Small intestine (tissue), 7 donors: ENCODE results near the gene MRC2. TPM values are rescaled to one million over a fixed set of nuclear protein-coding genes. Genes with fewer than 3 reads are reported as not detected.

Experiments used
- DNase-seq, 2 donors: peaks; one replicate each; pipeline versions ENCODE4 v3.0.0 to v3.0.0-alpha.2; 2013
- FAIRE-seq: peaks from 2 replicates; lab custom pipeline; 2012; peaks lifted over from hg19 to GRCh38; lab: Jason Lieb, UNC
- H3K27ac ChIP-seq, 3 donors: one replicate each; pipeline ENCODE4 v1.5.1; 2013; ENCODE audit warnings: low read length in 2 of 3, mild to moderate bottlenecking in 2 of 3, control low read depth in 1 of 3, inconsistent platforms in 1 of 3, low read depth in 1 of 3, moderate library complexity in 1 of 3
- H3K27me3 ChIP-seq, 3 donors: one replicate each; pipeline ENCODE4 v1.6.1; 2013; ENCODE audit warnings: low read length in 3 of 3, inconsistent platforms in 1 of 3; ENCODE audit not compliant: control insufficient read depth in 3 of 3, insufficient read depth in 3 of 3
- H3K36me3 ChIP-seq, 3 donors: one replicate each; pipeline ENCODE4 v1.6.1; 2013; ENCODE audit warnings: low read length in 3 of 3, inconsistent platforms in 1 of 3, low read depth in 1 of 3, mild to moderate bottlenecking in 1 of 3, moderate library complexity in 1 of 3; ENCODE audit not compliant: control insufficient read depth in 3 of 3, insufficient read depth in 2 of 3
- H3K4me1 ChIP-seq, 3 donors: one replicate each; pipeline ENCODE4 v1.6.1; 2013; ENCODE audit warnings: low read length in 2 of 3, inconsistent platforms in 1 of 3, low read depth in 1 of 3, mild to moderate bottlenecking in 1 of 3, moderate library complexity in 1 of 3; ENCODE audit not compliant: control insufficient read depth in 3 of 3, insufficient read depth in 2 of 3
- H3K4me3 ChIP-seq, 3 donors: one replicate each; pipeline ENCODE4 v1.5.1; 2013; ENCODE audit warnings: low read length in 3 of 3, control low read depth in 1 of 3, inconsistent platforms in 1 of 3, low read depth in 1 of 3, mild to moderate bottlenecking in 1 of 3, moderate library complexity in 1 of 3
- H3K9me3 ChIP-seq, 2 donors: one replicate each; pipeline ENCODE4 v1.6.1; 2013; ENCODE audit warnings: low read depth in 1 of 2, low read length in 1 of 2; ENCODE audit not compliant: control insufficient read depth in 2 of 2, insufficient read depth in 1 of 2
- WGBS, 3 donors: extraction: QIAGEN DNeasy Blood & Tissue Kit; methylation state at CpG; one replicate each; pipeline ENCODE4 v1.1.7; 2013; 5-methylcytosine and 5-hydroxymethylcytosine counted together
- polyA plus RNA-seq, 4 donors: library from polyadenylated mRNA; stranded (reverse) in 3 of 4; unstranded in 1 of 4; fragments of 200-250 nt in 3 of 4; fragments of 120-200 nt in 1 of 4; gene quantifications; one replicate each; pipeline versions ENCODE4 v1.2.1 to v1.2.3, GENCODE V29; 2013
- donor health status: healthy with polysubstance abuse.
- donor health status: control.
- donor health status: control.
- donor health status: Bipolar disorder and iron deficiency.
- donor health status: healthy.

The MRC2 gene
- polyA plus RNA-seq, 4 donors: 0.67 to 11.6 (median 4.5) TPM

DNA sequence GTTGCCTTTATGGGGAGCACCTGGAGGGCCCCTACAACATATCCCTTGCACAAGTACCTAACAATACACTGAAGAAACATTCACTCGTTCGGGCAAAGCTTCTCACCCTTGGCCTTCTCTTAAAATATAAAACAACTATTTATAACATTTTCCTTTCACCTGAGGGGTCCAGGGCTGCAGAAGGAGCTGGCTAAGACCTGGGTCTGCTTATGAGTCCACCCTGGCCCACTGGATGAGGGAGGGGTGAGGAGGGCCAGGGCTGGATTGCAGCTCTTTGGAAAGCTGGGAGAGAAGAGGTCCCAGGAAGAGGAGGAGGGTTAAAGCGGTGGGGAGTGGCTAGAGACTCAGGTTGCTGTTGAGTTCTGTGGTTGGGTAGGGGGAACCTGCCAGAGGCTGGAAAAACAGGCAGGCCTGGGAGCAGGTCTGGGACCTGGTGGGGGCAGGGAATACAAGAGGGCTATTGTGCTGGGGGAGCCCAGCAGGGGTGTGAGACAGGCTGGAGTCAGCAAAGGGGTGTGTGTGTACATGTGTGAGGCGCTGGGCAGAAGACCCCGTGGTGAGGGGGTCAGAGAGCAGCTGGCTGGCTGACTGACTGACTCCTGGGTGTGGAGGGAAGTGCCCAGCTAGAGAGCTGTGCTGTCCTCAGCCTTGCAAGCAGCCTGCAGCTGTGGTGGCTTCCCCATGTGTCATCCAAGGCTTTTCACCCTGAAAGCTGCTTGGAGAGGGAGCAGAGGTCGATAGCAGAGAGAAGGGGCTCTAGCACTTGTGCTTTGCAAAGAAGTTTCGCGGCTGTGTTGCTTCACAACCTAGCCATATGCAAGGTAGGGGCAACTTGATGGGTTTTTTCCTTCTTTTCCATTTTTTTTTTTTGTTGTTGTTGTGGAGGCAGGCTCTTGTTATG lies 10.2 kb upstream of the MRC2 start:
- DNase-seq: no peak
- H3K27me3 ChIP-seq: no peaks in the 10 kb centered on the region
- H3K4me1 ChIP-seq: no peaks in the 10 kb centered on the region
- no peaks in the 10 kb centered on the region for H3K9me3 ChIP-seq
- 74 to 82% (median 79%) methylated on average over 8 of the region's 8 CpGs for WGBS, 3 donors
- H3K27ac ChIP-seq: no peak overlapping the region
- FAIRE-seq: no peak
- H3K4me3 ChIP-seq: no peak overlapping the region
- H3K36me3 ChIP-seq: peaks cover 0 to 45% (median 4%) of the 10 kb centered on the region in 3 donors

DNA sequence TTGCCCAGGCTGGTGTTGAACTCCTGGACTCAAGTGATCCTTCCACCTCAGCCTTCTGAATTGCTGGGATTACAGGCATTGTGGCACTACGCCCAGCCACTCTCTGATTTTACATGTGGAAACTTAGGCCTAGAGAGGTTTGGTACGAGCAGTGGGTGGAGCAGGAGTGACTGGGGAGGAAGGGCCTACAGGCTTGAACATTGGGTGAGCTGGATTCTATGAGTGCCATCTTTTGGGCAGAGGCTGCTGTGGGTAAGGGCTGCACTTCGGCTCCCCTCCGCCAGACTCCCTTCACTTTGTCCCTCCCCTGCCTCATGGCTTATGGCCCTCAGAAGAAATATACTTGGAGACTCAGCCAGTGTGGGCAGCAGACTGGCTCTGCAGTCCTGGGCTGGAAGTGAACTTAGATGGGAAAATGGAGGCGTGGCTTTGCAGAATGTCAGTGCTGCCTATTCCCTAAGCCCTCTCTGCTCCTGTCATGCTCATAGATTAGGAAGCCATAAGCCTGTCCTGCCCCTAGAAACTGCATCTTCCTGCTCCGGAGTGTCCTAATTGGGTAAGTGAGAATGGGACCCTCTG lies 9.5 kb upstream of the MRC2 start:
- Histone ChIP-seq H3K9me3 (no peaks in the 10 kb centered on the region), H3K36me3 (peaks cover 0 to 45% (median 4%) of the 10 kb centered on the region in 3 donors), H3K4me1 (no peaks in the 10 kb centered on the region), H3K27me3 (no peaks in the 10 kb centered on the region), H3K4me3 (no peak overlapping the region), H3K27ac (no peak overlapping the region)
- DNase-seq (no peak), FAIRE-seq (no peak)
- WGBS, 3 donors: 79 to 84% (median 83%) methylated on average over 6 of the region's 6 CpGs

DNA sequence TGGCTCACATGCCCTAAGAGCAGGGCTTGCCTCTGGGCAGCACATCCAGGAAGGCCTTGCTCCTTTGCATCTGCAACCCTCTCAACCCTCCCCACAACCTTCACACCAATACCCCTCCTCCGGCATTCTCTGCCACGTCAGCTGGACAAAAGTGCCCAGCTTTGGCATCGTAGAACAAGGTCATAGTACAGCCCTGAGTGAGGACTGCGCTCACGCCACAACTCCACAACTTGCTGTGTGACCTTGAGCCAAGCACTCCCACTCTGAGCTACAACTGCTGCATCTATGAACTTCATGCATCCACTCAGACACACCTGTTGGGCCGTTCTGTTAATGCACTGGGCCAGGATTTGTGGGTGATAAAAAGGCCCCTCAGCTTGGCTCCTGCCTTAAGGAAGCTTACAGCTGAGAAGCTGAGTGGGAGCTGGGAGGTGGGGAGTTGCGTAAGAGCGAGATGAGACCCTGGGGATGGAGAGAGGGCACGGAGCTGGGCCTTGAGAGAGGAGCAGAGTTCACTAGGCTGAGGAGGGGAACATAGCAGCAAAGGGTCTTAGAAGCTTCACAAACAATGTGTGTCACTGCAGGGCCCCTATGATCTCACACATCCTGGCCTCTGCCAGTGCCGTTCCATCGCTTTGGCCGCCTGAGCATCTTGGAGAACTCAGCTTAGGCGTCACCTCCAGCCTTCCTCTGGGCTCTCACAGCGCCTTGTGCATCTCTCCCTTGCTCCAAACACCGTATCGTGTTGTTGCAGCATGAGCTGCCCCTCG lies 8.6 kb upstream of the MRC2 start:
- DNase-seq (no peak), FAIRE-seq (no peak)
- Histone ChIP-seq H3K4me1 (no peaks in the 10 kb centered on the region), H3K36me3 (peaks cover 0 to 44% (median 4%) of the 10 kb centered on the region in 3 donors), H3K4me3 (no peak overlapping the region), H3K27ac (no peak overlapping the region), H3K9me3 (no peaks in the 10 kb centered on the region), H3K27me3 (no peaks in the 10 kb centered on the region)
- WGBS, 3 donors: 79 to 86% (median 80%) methylated on average over 17 of the region's 17 CpGs

DNA sequence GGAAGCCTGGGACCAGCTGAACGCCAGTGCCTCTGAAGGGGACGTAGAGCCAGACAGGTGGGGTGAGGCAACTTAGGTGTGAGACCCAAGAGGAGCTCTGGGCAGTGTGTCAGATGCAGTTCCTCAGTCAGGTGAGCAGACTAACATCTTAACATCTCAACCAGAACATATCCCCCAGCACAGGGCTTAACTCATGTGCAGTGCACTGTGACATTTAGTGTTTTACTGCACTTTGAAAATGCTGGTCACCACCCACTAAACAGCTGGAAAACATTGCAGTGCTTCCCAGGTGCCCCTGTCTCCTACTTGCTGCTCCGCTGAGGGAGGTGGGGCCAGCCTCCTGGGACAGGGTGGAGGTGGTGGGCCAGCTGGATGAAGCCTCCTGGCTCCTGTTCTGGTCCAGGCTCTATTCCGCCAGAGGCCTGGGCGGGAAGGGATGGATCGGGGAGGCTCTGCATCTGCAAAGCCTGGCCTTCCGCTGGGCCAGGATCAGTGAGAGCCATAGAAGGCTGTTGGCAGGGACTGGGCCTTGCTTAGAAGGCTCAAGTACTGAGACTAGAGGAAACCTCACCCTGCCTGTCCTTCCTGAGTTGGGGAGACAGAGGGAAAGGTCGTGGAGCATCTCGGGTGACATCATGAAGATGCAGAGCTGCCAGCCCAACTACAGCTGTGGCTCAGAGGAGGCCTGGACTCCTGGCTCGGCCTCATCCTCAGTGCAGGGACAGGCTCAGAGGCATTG lies 7.9 kb upstream of the MRC2 start:
- DNase-seq (no peak), FAIRE-seq (no peak)
- H3K27me3 ChIP-seq: no peaks in the 10 kb centered on the region
- no peaks in the 10 kb centered on the region for H3K4me1 ChIP-seq
- H3K27ac ChIP-seq: no peak overlapping the region
- H3K9me3 ChIP-seq: no peaks in the 10 kb centered on the region
- 81 to 89% (median 87%) methylated on average over 10 of the region's 10 CpGs for WGBS, 3 donors
- peaks cover 0 to 38% (median 3%) of the 10 kb centered on the region in 3 donors for H3K36me3 ChIP-seq
- H3K4me3 ChIP-seq: no peak overlapping the region

- no peaks in the 10 kb centered on the region for H3K9me3 ChIP-seq
- FAIRE-seq (no peak), DNase-seq (no peak)
- H3K4me1 ChIP-seq: no peaks in the 10 kb centered on the region
- no peak overlapping the region for H3K4me3 ChIP-seq
- 91 to 99% (median 96%) methylated on average over 11 of the region's 11 CpGs for WGBS, 3 donors
- H3K27me3 ChIP-seq: peaks cover 0 to 3% (median 0%) of the 10 kb centered on the region in 3 donors
- H3K27ac ChIP-seq: no peak overlapping the region
- peaks cover 0 to 28% (median 0%) of the 10 kb centered on the region in 3 donors for H3K36me3 ChIP-seq
Measured at GRCh38 chr17:62621223-62621622, 6.2 kb upstream of the MRC2 start.

- H3K27ac ChIP-seq: no peak overlapping the region
- FAIRE-seq: no peak
- no peak overlapping the region for H3K4me3 ChIP-seq
- H3K4me1 ChIP-seq: peaks cover 0 to 6% (median 0%) of the 10 kb centered on the region in 3 donors
- H3K9me3 ChIP-seq: no peaks in the 10 kb centered on the region
- H3K36me3 ChIP-seq: peaks cover 0 to 2% (median 0%) of the 10 kb centered on the region in 3 donors
- no peak for DNase-seq
- peaks cover 0 to 38% (median 13%) of the 10 kb centered on the region in 3 donors for H3K27me3 ChIP-seq
- 81 to 87% (median 85%) methylated on average over 19 of the region's 19 CpGs for WGBS, 3 donors
Measured at GRCh38 chr17:62625184-62625869, 2.1 kb upstream of the MRC2 start.

GRCh38 chr17:62625870-62626200 lies 1.6 kb upstream of the MRC2 start:
- Histone ChIP-seq H3K27me3 (peaks cover 0 to 38% (median 13%) of the 10 kb centered on the region in 3 donors), H3K4me1 (peaks cover 0 to 6% (median 0%) of the 10 kb centered on the region in 3 donors), H3K36me3 (peaks cover 0 to 2% (median 0%) of the 10 kb centered on the region in 3 donors), H3K27ac (no peak overlapping the region), H3K4me3 (no peak overlapping the region), H3K9me3 (no peaks in the 10 kb centered on the region)
- FAIRE-seq (no peak), DNase-seq (no peak)
- 63 to 74% (median 67%) methylated on average over 4 of the region's 4 CpGs for WGBS, 3 donors
